MM.1S (cell line): ENCODE results near the gene RASAL2.

ENCODE experiments used
- EZH2phosphoT487 ChIP-seq: fragments of 300-600 bp; sonication (generic); IDR thresholded peaks from 2 replicates; pipeline ENCODE4 v1.6.1; 2018; ENCODE audit warnings: antibody characterized with exemption, low read length
- TF ChIP-seq, protein P1 (sequence below): fragments of 300-600 bp; sonication (generic); IDR thresholded peaks from 2 replicates; pipeline ENCODE4 v1.5.1; 2016; ENCODE audit warnings: antibody characterized with exemption, low read length, mixed read lengths

DNA sequence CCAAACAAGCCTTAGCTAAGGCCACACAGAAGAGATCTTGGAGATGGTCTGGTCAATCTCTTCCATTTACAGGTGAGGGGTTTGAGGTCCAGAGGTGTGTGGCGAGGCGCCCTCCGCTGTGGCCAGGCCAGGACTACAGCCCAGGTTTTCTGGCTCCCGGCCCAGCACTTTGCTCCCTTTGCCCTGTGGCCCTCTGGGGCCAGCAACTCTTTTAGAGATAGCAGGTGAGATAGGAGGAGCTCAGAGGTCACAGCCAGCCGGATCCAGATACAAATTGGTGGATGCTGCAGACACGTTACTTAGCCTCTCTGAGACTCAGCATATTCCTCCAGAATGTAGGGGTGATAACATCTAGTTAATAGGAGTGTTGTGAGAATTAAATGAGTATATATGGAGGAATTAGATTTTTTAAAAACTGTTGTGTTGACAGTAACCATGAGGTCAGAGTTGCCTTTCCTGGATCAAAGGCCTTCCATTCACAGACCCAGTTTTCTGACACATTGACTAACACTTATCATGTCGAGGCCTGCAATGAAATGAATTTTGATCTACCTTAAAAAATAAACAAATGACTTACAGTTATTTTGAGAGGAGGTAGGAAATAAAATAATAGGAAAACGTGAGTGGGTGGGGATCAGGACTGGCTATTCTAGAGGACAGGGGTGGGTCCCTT lies 435.6 kb downstream of the RASAL2 start:
- TF ChIP-seq, protein P1, sequence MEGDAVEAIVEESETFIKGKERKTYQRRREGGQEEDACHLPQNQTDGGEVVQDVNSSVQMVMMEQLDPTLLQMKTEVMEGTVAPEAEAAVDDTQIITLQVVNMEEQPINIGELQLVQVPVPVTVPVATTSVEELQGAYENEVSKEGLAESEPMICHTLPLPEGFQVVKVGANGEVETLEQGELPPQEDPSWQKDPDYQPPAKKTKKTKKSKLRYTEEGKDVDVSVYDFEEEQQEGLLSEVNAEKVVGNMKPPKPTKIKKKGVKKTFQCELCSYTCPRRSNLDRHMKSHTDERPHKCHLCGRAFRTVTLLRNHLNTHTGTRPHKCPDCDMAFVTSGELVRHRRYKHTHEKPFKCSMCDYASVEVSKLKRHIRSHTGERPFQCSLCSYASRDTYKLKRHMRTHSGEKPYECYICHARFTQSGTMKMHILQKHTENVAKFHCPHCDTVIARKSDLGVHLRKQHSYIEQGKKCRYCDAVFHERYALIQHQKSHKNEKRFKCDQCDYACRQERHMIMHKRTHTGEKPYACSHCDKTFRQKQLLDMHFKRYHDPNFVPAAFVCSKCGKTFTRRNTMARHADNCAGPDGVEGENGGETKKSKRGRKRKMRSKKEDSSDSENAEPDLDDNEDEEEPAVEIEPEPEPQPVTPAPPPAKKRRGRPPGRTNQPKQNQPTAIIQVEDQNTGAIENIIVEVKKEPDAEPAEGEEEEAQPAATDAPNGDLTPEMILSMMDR: no peak
- no peak for TF ChIP-seq EZH2phosphoT487
